Common myeloid progenitor, CD34-positive (primary cell): ENCODE results near the gene NTMT1.

Experiments used
- CTCF ChIA-PET: fragments of 350-600 bp; sonication (Branson Sonifier 250); formaldehyde crosslinking; loops from one replicate; lab custom pipeline; 2021; ENCODE audit warnings: antibody characterized with exemption; lab: Charles Lee
- POLR2A ChIA-PET: fragments of 350-600 bp; sonication (Branson Sonifier 250); formaldehyde crosslinking; loops from one replicate; lab custom pipeline; 2021; ENCODE audit warnings: antibody characterized with exemption; lab: Charles Lee
- DNase-seq, 3 donors: peaks; one replicate each; pipeline versions ENCODE4 v3.0.0 to v3.0.0-alpha.2; 2013
- H3K27ac ChIP-seq, 2 experiments: 1 replicate in 1 of 2; 2 replicates in 1 of 2; pipeline ENCODE4 v1.7.0; 2013; ENCODE audit warnings: inconsistent platforms in 2 of 2, low read length in 2 of 2, mild to moderate bottlenecking in 2 of 2, low read depth in 1 of 2, moderate library complexity in 1 of 2; ENCODE audit not compliant: severe bottlenecking in 2 of 2, insufficient read depth in 1 of 2, poor library complexity in 1 of 2
- H3K27me3 ChIP-seq, 5 experiments: replicated peaks in 2 of 5; 1 replicate in 3 of 5; 2 replicates in 2 of 5; pipeline versions ENCODE4 v1.6.1 to v1.7.0; 2013; ENCODE audit warnings: low read length in 4 of 5, mild to moderate bottlenecking in 2 of 5, moderate library complexity in 2 of 5, inconsistent platforms in 1 of 5; ENCODE audit not compliant: insufficient read depth in 5 of 5, control insufficient read depth in 4 of 5
- H3K36me3 ChIP-seq, 4 experiments: 1 replicate in 2 of 4; 2 replicates in 2 of 4; pipeline versions ENCODE4 v1.6.1 to v1.7.0; 2013; ENCODE audit warnings: low read length in 3 of 4, control low read depth in 1 of 4, mild to moderate bottlenecking in 1 of 4; ENCODE audit not compliant: control insufficient read depth in 4 of 4, insufficient read depth in 4 of 4
- H3K4me1 ChIP-seq, 4 experiments: 1 replicate in 3 of 4; 2 replicates in 1 of 4; pipeline versions ENCODE4 v1.6.1 to v1.7.1; 2013; ENCODE audit warnings: low read length in 3 of 4, mild to moderate bottlenecking in 3 of 4, control low read depth in 1 of 4, inconsistent platforms in 1 of 4, moderate library complexity in 1 of 4; ENCODE audit not compliant: control insufficient read depth in 4 of 4, insufficient read depth in 4 of 4; ENCODE audit errors: control extremely low read depth in 1 of 4
- H3K4me3 ChIP-seq, 7 experiments: 1 replicate in 4 of 7; 2 replicates in 3 of 7; pipeline versions ENCODE4 v1.5.1 to v1.7.0; 2013; ENCODE audit warnings: mild to moderate bottlenecking in 7 of 7, low read length in 6 of 7, moderate library complexity in 6 of 7, inconsistent platforms in 2 of 7, low read depth in 2 of 7, control low read depth in 1 of 7; ENCODE audit not compliant: insufficient read depth in 4 of 7, control insufficient read depth in 1 of 7; ENCODE audit errors: extremely low read depth in 1 of 7
- H3K9me3 ChIP-seq, 5 experiments: 1 replicate in 4 of 5; 2 replicates in 1 of 5; pipeline versions ENCODE4 v1.6.1 to v1.7.1; 2013; ENCODE audit warnings: low read length in 4 of 5, mild to moderate bottlenecking in 2 of 5, inconsistent platforms in 1 of 5, low read depth in 1 of 5, moderate library complexity in 1 of 5; ENCODE audit not compliant: control insufficient read depth in 4 of 5, insufficient read depth in 2 of 5; ENCODE audit errors: control extremely low read depth in 1 of 5
- WGBS: methylation state at CpG from one replicate; pipeline ENCODE4 v1.1.5; 2013; ENCODE audit not compliant: insufficient coverage; 5-methylcytosine and 5-hydroxymethylcytosine counted together

Gene NTMT1

DNA sequence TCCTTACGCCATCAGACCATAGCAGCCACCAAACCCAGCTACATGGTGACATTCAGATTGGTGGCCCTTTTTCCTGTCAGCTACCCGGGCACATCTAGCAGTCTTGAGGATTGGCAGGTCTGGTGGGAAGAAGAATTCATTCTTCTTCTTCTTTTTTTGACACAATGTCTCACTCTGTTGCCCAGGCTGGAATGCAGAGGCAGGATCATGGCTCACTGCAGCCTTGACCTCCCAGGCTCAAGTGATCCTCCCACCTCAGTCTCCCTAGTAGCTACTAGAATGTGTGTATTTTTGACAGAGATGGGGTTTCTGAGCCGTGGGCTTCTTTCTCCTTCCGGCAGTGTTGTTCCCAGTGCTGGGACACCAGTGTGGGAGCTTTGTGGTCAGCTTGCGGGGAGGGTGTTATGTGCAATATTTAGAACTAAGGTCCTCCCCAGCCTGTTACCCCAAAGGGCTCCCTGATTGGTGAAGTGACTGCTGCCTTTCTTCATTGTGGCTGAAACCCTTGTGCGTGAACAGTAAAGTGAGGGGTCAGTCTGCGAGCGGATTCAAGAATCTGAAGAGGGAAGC is 3.4 kb downstream of the NTMT1 start:
- DNase-seq, result no peak
- 94% methylated on average over 7 of the region's 8 CpGs for WGBS
- H3K9me3 ChIP-seq, result no peaks in the 10 kb centered on the region
- POLR2A ChIA-PET, result no interaction called here
- H3K4me3 ChIP-seq, result no peak overlapping the region
- peaks cover 18 to 40% (median 32%) of the 10 kb centered on the region in 4 experiments for H3K4me1 ChIP-seq
- no peaks in the 10 kb centered on the region for H3K27me3 ChIP-seq
- H3K36me3 ChIP-seq, result peaks cover 7 to 63% (median 20%) of the 10 kb centered on the region in 4 experiments
- no peak overlapping the region for H3K27ac ChIP-seq
- CTCF ChIA-PET, result interaction anchor here (0.6 to 1.8 kb wide), 4 partner anchors 10 to 491 kb away, joined by 3 to 9 read pairs (median 4); no protein-coding TSS in a partner anchor

DNA sequence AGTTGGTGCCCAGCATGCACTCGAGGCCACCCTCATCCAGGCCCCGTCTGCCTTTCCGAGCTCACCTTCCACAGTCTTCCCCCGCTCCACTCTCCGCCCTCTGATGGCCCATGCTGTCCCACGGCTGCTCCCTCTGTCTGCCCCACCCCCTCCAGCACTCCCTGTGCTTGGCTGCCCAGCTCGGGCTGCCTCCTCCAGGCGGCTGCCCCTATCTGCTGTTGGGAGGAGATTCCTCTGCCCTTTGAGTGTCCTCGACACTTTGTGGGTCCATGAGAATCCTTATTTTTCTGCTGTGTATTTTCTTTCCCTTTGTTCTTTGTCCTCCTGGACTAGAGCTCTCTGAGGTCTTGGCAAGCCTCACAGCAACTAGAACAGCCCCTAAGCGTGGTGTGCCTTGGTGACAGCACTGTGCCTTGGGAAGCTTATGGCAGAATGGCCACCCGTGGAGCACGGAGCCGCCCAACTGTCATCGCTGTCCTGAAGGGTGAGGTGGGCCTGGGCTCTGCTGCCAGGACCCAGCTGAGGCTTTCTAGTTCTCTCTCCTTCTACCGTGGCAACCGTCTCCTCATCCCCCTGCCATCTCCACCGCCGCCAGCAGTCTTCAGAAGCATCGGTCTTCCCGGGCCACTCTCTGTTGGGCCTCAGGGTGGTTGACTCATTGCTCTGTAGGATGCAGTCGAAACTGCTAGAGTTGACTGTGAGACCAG is 5.2 kb downstream of the NTMT1 start:
- WGBS, result 93% methylated on average over 20 of the region's 21 CpGs
- POLR2A ChIA-PET, result no interaction called here
- H3K4me1 ChIP-seq, result peaks cover 9 to 25% (median 21%) of the 10 kb centered on the region in 4 experiments

DNA sequence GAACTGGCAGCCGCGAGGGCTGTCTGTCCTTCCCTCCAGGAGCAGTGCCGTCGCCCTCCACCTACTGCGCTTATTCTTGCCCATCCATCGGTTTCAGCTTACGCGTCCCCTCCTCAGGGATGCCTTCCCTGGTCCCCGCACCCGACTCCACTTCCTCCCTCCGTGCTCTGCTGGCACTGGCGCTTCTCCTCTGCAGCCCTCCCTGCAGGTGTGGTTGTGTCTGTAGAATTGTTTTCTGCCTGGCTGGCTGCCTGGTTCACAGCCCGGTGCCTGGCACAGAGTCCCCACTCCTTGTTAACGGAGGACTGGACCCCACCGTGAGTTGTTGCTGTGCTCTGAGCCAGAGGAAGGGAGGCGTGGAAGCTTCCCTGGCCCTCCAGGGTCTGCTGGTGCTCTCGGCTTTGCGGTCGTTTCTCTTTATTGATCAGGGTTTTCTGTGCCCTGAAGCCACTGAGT is 5.7 kb downstream of the NTMT1 start:
- H3K27ac ChIP-seq, result no peak overlapping the region
- no peak overlapping the region for H3K4me3 ChIP-seq
- POLR2A ChIA-PET, result no interaction called here
- peaks cover 9 to 81% (median 31%) of the 10 kb centered on the region in 4 experiments for H3K36me3 ChIP-seq
- no peak for DNase-seq
- no peaks in the 10 kb centered on the region for H3K27me3 ChIP-seq
- H3K9me3 ChIP-seq, result no peaks in the 10 kb centered on the region
- CTCF ChIA-PET, result no interaction called here
- 97% methylated on average over 18 of the region's 19 CpGs for WGBS
- peaks cover 9 to 21% (median 18%) of the 10 kb centered on the region in 4 experiments for H3K4me1 ChIP-seq

More for the DNA sequence above, 5.2 kb downstream of the NTMT1 start:
- H3K36me3 ChIP-seq, result peaks cover 9 to 79% (median 29%) of the 10 kb centered on the region in 4 experiments
- no peak for DNase-seq
- no peak overlapping the region for H3K4me3 ChIP-seq
- no peaks in the 10 kb centered on the region for H3K27me3 ChIP-seq
- CTCF ChIA-PET, result interaction anchor here (1.1 to 1.2 kb wide), 2 partner anchors 491 to 497 kb away, joined by 3 to 4 read pairs; no protein-coding TSS in a partner anchor
- H3K9me3 ChIP-seq, result no peaks in the 10 kb centered on the region
- H3K27ac ChIP-seq, result no peak overlapping the region

DNA sequence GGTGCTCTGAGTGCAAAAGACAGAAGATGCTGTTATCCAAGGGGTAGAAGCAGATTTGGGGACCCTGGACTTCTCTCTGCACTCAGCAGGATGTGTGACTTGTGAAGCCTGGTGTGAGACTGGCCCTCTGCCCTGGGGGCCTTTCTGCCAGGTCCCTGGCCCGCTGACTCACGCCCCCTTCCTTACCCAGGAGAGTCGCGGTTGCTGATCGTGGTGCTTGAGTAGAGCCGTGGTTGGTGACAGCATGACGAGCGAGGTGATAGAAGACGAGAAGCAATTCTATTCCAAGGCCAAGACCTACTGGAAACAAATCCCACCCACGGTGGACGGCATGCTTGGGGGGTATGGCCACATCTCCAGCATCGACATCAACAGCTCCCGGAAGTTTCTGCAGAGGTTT is 6.5 kb downstream of the NTMT1 start:
- ChIA-PET POLR2A (interaction anchor here (0.5 kb wide), 1 partner anchor 587 kb away, joined by 3 read pairs; no protein-coding TSS in a partner anchor), CTCF (no interaction called here)
- Histone ChIP-seq H3K27ac (no peak overlapping the region), H3K27me3 (no peaks in the 10 kb centered on the region), H3K36me3 (peaks cover 10 to 88% (median 36%) of the 10 kb centered on the region in 4 experiments), H3K4me3 (no peak overlapping the region), H3K4me1 (peaks cover 2 to 20% (median 17%) of the 10 kb centered on the region in 4 experiments), H3K9me3 (no peaks in the 10 kb centered on the region)
- 89% methylated on average over 13 of the region's 13 CpGs for WGBS
- no peak for DNase-seq

GRCh38 chr9:129633207-129633606 is 7.2 kb downstream of the NTMT1 start:
- ChIA-PET CTCF (no interaction called here), POLR2A (no interaction called here)
- Histone ChIP-seq H3K4me3 (no peak overlapping the region), H3K9me3 (no peaks in the 10 kb centered on the region), H3K27ac (no peak overlapping the region), H3K27me3 (no peaks in the 10 kb centered on the region), H3K4me1 (peaks cover 0 to 21% (median 12%) of the 10 kb centered on the region in 4 experiments), H3K36me3 (peaks cover 17 to 89% (median 43%) of the 10 kb centered on the region in 4 experiments)
- WGBS, result 89% methylated on average over 3 of the region's 4 CpGs
- no peak for DNase-seq

- ChIA-PET CTCF (no interaction called here), POLR2A (no interaction called here)
- Histone ChIP-seq H3K4me1 (peaks cover 0 to 21% (median 9%) of the 10 kb centered on the region in 4 experiments), H3K27me3 (no peaks in the 10 kb centered on the region), H3K27ac (no peak overlapping the region), H3K4me3 (no peak overlapping the region), H3K9me3 (no peaks in the 10 kb centered on the region), H3K36me3 (peaks cover 20 to 90% (median 44%) of the 10 kb centered on the region in 4 experiments)
- no peak for DNase-seq
- 89% methylated on average over 13 of the region's 13 CpGs for WGBS
Observed at GRCh38 chr9:129633848-129634247, 7.9 kb downstream of the NTMT1 start.
